Cardiac muscle cell (in vitro differentiated cells and primary cell): ENCODE data around the gene HCFC1. TPM values are rescaled to one million over a fixed set of nuclear protein-coding genes. Genes with fewer than 3 reads are reported as not detected.

ENCODE experiments used
- DNase-seq, 2 donors: peaks; one replicate each; pipeline versions ENCODE4 v3.0.0 to v3.0.0-alpha.2; 2010 to 2017; ENCODE audit warnings: low read depth in 1 of 2, low spot score in 1 of 2
- H3K27ac ChIP-seq: fragments of 200-600 bp; sonication (generic); 2 replicates; pipeline ENCODE4 v1.5.1; 2016
- H3K27me3 ChIP-seq: fragments of 200-600 bp; sonication (generic); 2 replicates; pipeline ENCODE4 v1.6.0; 2016; ENCODE audit warnings: control low read depth
- H3K36me3 ChIP-seq: fragments of 200-600 bp; sonication (generic); 2 replicates; pipeline ENCODE4 v1.5.1; 2016; ENCODE audit warnings: control low read depth
- H3K4me1 ChIP-seq: fragments of 200-600 bp; sonication (generic); 2 replicates; pipeline ENCODE4 v1.8.1; 2017; ENCODE audit warnings: low read depth, mild to moderate bottlenecking, mixed run types
- H3K4me3 ChIP-seq: fragments of 200-600 bp; sonication (generic); 2 replicates; pipeline ENCODE4 v1.5.1; 2016; ENCODE audit warnings: mild to moderate bottlenecking
- H3K9me3 ChIP-seq: fragments of 200-600 bp; sonication (generic); 2 replicates; pipeline ENCODE4 v1.5.1; 2017; ENCODE audit warnings: low read depth, mild to moderate bottlenecking, control low read depth
- polyA plus RNA-seq: library from polyadenylated mRNA; unstranded; fragments of >200 nt; fragmentation: Nextera tagmentation; extraction: Ambion mirVana; gene quantifications from 2 replicates; pipeline ENCODE4 v1.2.1, GENCODE V29; 2016
- total RNA-seq: library from RNA; depleted of rRNA; stranded (reverse); fragments of >200 nt; gene quantifications from 2 replicates; pipeline ENCODE4 v1.2.3, GENCODE V29; 2016
- TF ChIP-seq, protein P1 (sequence below): IDR thresholded peaks from 2 replicates; pipeline ENCODE4 v1.5.1; 2012; ENCODE audit warnings: low read depth, mild to moderate bottlenecking, low read length

HCFC1 gene
- total and polyA plus RNA-seq, 2 experiments from 2014 or later, result 21.5 to 85.6 TPM

GRCh38 chrX:153948002-153948466 lies 23.6 kb downstream of the HCFC1 start:
- TF ChIP-seq, protein P1, sequence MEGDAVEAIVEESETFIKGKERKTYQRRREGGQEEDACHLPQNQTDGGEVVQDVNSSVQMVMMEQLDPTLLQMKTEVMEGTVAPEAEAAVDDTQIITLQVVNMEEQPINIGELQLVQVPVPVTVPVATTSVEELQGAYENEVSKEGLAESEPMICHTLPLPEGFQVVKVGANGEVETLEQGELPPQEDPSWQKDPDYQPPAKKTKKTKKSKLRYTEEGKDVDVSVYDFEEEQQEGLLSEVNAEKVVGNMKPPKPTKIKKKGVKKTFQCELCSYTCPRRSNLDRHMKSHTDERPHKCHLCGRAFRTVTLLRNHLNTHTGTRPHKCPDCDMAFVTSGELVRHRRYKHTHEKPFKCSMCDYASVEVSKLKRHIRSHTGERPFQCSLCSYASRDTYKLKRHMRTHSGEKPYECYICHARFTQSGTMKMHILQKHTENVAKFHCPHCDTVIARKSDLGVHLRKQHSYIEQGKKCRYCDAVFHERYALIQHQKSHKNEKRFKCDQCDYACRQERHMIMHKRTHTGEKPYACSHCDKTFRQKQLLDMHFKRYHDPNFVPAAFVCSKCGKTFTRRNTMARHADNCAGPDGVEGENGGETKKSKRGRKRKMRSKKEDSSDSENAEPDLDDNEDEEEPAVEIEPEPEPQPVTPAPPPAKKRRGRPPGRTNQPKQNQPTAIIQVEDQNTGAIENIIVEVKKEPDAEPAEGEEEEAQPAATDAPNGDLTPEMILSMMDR, result no peak
- no peaks in the 10 kb centered on the region for H3K27me3 ChIP-seq
- H3K4me1 ChIP-seq, result no peaks in the 10 kb centered on the region
- no peak for DNase-seq
- peak overlapping the region; percentile 39 for H3K27ac ChIP-seq
- no peak overlapping the region for H3K4me3 ChIP-seq
- peaks cover 3% of the 10 kb centered on the region for H3K36me3 ChIP-seq
- H3K9me3 ChIP-seq, result no peaks in the 10 kb centered on the region

- H3K9me3 ChIP-seq, result no peaks in the 10 kb centered on the region
- peak; percentile 78 to 82 for DNase-seq
- H3K27me3 ChIP-seq, result no peaks in the 10 kb centered on the region
- TF ChIP-seq, protein P1, result peak; percentile 83
- H3K27ac ChIP-seq, result peak overlapping the region; percentile 39
- no peaks in the 10 kb centered on the region for H3K4me1 ChIP-seq
- peaks cover 3% of the 10 kb centered on the region for H3K36me3 ChIP-seq
- H3K4me3 ChIP-seq, result no peak overlapping the region
Observed at GRCh38 chrX:153947009-153947769, 24.4 kb downstream of the HCFC1 start.

- DNase-seq, result no peak
- Histone ChIP-seq H3K4me1 (no peaks in the 10 kb centered on the region), H3K4me3 (no peak overlapping the region), H3K27me3 (no peaks in the 10 kb centered on the region), H3K36me3 (peaks cover 3% of the 10 kb centered on the region), H3K9me3 (no peaks in the 10 kb centered on the region), H3K27ac (peak overlapping the region; percentile 9)
- TF ChIP-seq, protein P1, result no peak
Observed at GRCh38 chrX:153945956-153946943, 25.4 kb downstream of the HCFC1 start.

- Histone ChIP-seq H3K4me1 (no peaks in the 10 kb centered on the region), H3K27me3 (no peaks in the 10 kb centered on the region), H3K4me3 (no peak overlapping the region), H3K36me3 (no peaks in the 10 kb centered on the region), H3K27ac (no peak overlapping the region), H3K9me3 (no peaks in the 10 kb centered on the region)
- no peak for DNase-seq
- TF ChIP-seq, protein P1, result no peak
Observed at GRCh38 chrX:153944800-153945150, 26.8 kb downstream of the HCFC1 start.

DNA sequence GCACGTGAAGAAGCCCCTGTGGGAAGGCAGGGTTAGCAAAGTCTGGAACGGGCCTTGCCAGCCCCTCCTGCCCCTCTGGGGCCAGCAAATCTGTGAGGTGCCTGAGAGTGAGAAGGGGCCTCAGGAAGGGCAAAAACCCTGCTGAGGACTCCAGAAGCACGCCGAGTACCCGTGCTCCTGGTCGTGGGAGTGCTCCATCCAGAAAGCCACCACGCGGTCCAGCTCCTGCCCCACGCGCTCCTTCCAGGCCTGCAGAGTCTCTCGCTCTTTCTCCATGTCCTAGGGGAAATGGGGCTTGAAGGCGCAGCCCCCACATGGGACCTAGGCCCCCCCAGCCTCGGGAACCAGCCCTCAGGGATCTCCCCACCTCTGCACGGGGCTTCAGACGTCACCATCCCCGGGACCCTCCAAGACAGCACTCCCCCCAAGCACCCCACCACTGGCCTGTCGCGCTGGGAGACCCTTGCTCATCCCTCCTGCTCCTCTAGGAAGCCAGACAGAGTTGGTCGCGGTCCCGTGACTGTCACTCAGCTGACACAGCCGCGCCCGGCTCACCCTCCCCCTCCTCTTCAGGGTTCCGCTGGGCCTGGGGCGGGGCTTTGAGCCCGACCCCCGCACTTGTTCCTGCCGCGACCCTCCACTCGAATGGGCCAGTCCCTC lies 27.3 kb downstream of the HCFC1 start, which contains the start of gene RENBP:
Gene RENBP (minus strand): TSS at position 504 of the 660 bp plus-strand sequence. CDS start 33 bp downstream, at position 471.
- no peaks in the 10 kb centered on the region for H3K27me3 ChIP-seq
- DNase-seq, result peak in 1 of 2 donors; percentile 62

More for the DNA sequence above, 27.3 kb downstream of the HCFC1 start, which contains the start of gene RENBP:
- TF ChIP-seq, protein P1, result no peak
- Histone ChIP-seq H3K4me1 (no peaks in the 10 kb centered on the region), H3K36me3 (no peaks in the 10 kb centered on the region), H3K27ac (no peak within 1 kb of the TSS), H3K9me3 (no peaks in the 10 kb centered on the region), H3K4me3 (peak within 1 kb of the TSS; percentile 14)
